Cerebellar cortex (tissue), 1 donor: ENCODE results near the gene HAUS8.

Source experiments
- DNase-seq: peaks from one replicate; pipeline ENCODE4 v3.0.0-alpha.2; 2015; ENCODE audit warnings: low spot score

The HAUS8 gene

GRCh38 chr19:17075864-17076542 lies 751 bp upstream of the HAUS8 start:
- DNase-seq = peak; percentile 21

GRCh38 chr19:17074634-17075034 lies 618 bp downstream of the HAUS8 start:
- no peak for DNase-seq

- DNase-seq = no peak
Measured at GRCh38 chr19:17073869-17074633, 1.2 kb downstream of the HAUS8 start.

- DNase-seq = no peak
Measured at GRCh38 chr19:17070912-17071311, 4.3 kb downstream of the HAUS8 start.

GRCh38 chr19:17070421-17070820 lies 4.8 kb downstream of the HAUS8 start:
- DNase-seq = no peak

- DNase-seq = no peak
Measured at GRCh38 chr19:17069193-17069592, 6.1 kb downstream of the HAUS8 start.

GRCh38 chr19:17063428-17063827 lies 11.8 kb downstream of the HAUS8 start:
- no peak for DNase-seq

- no peak for DNase-seq
Measured at GRCh38 chr19:17061691-17062090, 13.6 kb downstream of the HAUS8 start.

- DNase-seq = no peak
Measured at GRCh38 chr19:17061205-17061604, 14.0 kb downstream of the HAUS8 start.

GRCh38 chr19:17060802-17061201 lies 14.4 kb downstream of the HAUS8 start:
- no peak for DNase-seq

GRCh38 chr19:17058236-17058635 lies 17.0 kb downstream of the HAUS8 start:
- DNase-seq = no peak

GRCh38 chr19:17055636-17056035 lies 19.6 kb downstream of the HAUS8 start:
- DNase-seq = no peak

GRCh38 chr19:17054746-17055145 lies 20.5 kb downstream of the HAUS8 start:
- no peak for DNase-seq

- DNase-seq = peak; percentile 67
Measured at GRCh38 chr19:17052439-17052838, 22.8 kb downstream of the HAUS8 start.

GRCh38 chr19:17049711-17050280 lies 25.5 kb downstream of the HAUS8 start:
- DNase-seq = no peak

GRCh38 chr19:17048885-17049453 lies 26.3 kb downstream of the HAUS8 start:
- no peak for DNase-seq

GRCh38 chr19:17045907-17046502 lies 29.2 kb downstream of the HAUS8 start:
- DNase-seq = no peak

- no peak for DNase-seq
Measured at GRCh38 chr19:17043744-17044143, 31.5 kb downstream of the HAUS8 start.

- DNase-seq = no peak
Measured at GRCh38 chr19:17041976-17042375, 33.3 kb downstream of the HAUS8 start.

- DNase-seq = no peak
Measured at GRCh38 chr19:17037966-17038500, 37.2 kb downstream of the HAUS8 start.

- no peak for DNase-seq
Measured at GRCh38 chr19:17037184-17037583, 38.1 kb downstream of the HAUS8 start.

- DNase-seq = no peak
Measured at GRCh38 chr19:17036640-17037039, 38.6 kb downstream of the HAUS8 start.
